Right lobe of liver (tissue), 4 donors: ENCODE measurements around the gene TAF11L8.

Experiments
- POLR2A ChIP-seq: fragments of 450-650 bp; IDR thresholded peaks from one replicate; pipeline ENCODE4 v1.6.1; 2017; ENCODE audit warnings: antibody characterized with exemption, mild to moderate bottlenecking
- TF ChIP-seq, protein P1 (sequence below), 4 donors: fragments of 200-600 bp in 3 of 4; fragments of 450-650 bp in 1 of 4; IDR thresholded peaks; one replicate each; pipeline versions ENCODE4 v1.5.1 to v1.8.0; 2016 to 2022; ENCODE audit warnings: antibody characterized with exemption in 4 of 4, mild to moderate bottlenecking in 2 of 4
- donor health status: DM: no; HTN: no; CAD: no.
- donor health status: DM: no; HTN: no; CAD: no.
- donor health status: DM: no; HTN: yes; CAD: no.

DNA sequence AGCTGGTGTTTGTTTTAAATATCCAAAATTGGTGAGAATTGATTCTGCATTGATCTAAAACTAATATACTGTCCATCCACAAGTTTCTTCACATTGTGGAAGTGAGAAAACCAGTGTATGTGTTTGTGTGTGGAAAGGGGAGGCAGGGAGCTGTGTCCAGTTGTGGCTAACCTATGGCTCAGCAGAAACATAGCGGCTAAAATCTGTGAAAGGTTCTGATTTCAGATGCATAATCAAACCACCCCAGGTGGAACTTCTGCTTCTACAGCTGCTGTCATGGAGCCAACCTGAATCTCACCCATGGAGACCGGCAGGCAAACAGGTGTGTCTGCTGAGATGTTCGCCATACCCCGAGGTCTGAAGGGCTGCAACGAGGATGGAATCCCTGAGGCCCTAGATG lies 43.4 kb upstream of the TAF11L8 start, which contains the start of gene TAF11L14:
- TF ChIP-seq, protein P1, sequence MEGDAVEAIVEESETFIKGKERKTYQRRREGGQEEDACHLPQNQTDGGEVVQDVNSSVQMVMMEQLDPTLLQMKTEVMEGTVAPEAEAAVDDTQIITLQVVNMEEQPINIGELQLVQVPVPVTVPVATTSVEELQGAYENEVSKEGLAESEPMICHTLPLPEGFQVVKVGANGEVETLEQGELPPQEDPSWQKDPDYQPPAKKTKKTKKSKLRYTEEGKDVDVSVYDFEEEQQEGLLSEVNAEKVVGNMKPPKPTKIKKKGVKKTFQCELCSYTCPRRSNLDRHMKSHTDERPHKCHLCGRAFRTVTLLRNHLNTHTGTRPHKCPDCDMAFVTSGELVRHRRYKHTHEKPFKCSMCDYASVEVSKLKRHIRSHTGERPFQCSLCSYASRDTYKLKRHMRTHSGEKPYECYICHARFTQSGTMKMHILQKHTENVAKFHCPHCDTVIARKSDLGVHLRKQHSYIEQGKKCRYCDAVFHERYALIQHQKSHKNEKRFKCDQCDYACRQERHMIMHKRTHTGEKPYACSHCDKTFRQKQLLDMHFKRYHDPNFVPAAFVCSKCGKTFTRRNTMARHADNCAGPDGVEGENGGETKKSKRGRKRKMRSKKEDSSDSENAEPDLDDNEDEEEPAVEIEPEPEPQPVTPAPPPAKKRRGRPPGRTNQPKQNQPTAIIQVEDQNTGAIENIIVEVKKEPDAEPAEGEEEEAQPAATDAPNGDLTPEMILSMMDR (IDR thresholded peaks at IDR 0.05): no peak
- TF ChIP-seq POLR2A: no peak
